Neural crest cell (in vitro differentiated cells): ENCODE results near the gene LSP1. TPM values are rescaled to one million over a fixed set of nuclear protein-coding genes. Genes with fewer than 3 reads are reported as not detected.

Experiments used
- DNase-seq: peaks from one replicate; pipeline ENCODE4 v3.0.0; 2021; ENCODE audit warnings: low read depth, mixed read lengths, low spot score
- H3K27ac Mint-ChIP-seq: one replicate; pipeline ENCODE4 v1.8.0; 2021; ENCODE audit warnings: mild to moderate bottlenecking, mixed read lengths; ENCODE audit not compliant: unreplicated experiment
- H3K27me3 Mint-ChIP-seq: 2 replicates; pipeline ENCODE4 v1.8.0; 2021; ENCODE audit warnings: low read depth, mild to moderate bottlenecking, mixed read lengths
- H3K36me3 Mint-ChIP-seq: 2 replicates; pipeline ENCODE4 v1.8.0; 2021; ENCODE audit warnings: low read depth, mild to moderate bottlenecking, mixed read lengths
- H3K4me1 Mint-ChIP-seq: 2 replicates; pipeline ENCODE4 v1.8.0; 2021; ENCODE audit warnings: mixed read lengths
- H3K4me3 Mint-ChIP-seq: one replicate; pipeline ENCODE4 v1.8.0; 2021; ENCODE audit warnings: mild to moderate bottlenecking, mixed read lengths
- H3K9me3 Mint-ChIP-seq: 2 replicates; pipeline ENCODE4 v1.8.0; 2021; ENCODE audit warnings: mixed read lengths
- total RNA-seq: library from RNA; stranded (reverse); gene quantifications from 2 replicates; pipeline ENCODE4 v1.2.1, GENCODE V29; 2021
- TF ChIP-seq, protein P1 (sequence below): fragments of 200-600 bp; sonication (generic); conservative IDR thresholded peaks from 2 replicates; pipeline ENCODE4 v1.5.0; 2021; ENCODE audit warnings: antibody characterized with exemption, mild to moderate bottlenecking

The LSP1 gene
- total RNA-seq, 1 donor from 2014 or later, result not detected

DNA sequence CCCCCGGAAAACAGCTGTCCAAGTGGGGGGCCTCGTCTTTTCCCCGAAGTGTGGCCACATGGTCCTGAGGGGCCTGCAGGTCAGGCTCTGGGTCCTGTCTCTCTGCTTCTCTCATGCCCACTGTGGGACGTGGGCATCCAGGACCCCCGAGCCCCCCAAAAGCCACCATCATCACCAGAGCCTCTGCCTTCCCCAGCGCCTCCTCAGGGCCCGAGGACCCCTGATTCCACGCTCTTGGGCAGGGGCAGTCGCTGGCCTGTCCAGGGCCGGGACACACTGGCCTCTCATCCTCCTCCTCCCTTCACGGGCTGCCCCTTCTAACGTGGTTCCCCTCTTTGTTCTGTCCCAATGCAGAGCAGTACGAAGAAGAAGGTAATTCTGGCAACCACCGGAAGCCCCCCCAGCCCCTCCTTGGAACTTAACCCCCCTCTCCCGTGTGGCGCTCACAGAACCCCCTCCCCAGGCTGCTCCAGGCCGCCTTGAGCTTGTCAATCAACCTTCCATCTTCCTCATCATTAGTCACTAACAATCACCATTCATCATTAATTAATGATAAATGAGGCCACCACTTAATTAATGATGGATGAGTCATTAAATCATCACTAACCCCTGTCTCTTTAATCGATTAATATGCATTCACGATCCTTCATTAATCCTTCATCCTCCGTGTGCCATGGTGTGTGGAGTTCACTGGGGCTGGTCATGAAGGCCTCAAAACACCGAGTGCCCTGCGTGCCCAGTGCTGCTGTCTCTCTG lies 70.5 kb downstream of the LSP1 start:
- Mint-ChIP-seq H3K4me1 (peaks cover 4% of the 10 kb centered on the region), H3K36me3 (no peaks in the 10 kb centered on the region), H3K27ac (no peak overlapping the region), H3K27me3 (no peaks in the 10 kb centered on the region), H3K9me3 (no peaks in the 10 kb centered on the region), H3K4me3 (no peak overlapping the region)
- TF ChIP-seq, protein P1, sequence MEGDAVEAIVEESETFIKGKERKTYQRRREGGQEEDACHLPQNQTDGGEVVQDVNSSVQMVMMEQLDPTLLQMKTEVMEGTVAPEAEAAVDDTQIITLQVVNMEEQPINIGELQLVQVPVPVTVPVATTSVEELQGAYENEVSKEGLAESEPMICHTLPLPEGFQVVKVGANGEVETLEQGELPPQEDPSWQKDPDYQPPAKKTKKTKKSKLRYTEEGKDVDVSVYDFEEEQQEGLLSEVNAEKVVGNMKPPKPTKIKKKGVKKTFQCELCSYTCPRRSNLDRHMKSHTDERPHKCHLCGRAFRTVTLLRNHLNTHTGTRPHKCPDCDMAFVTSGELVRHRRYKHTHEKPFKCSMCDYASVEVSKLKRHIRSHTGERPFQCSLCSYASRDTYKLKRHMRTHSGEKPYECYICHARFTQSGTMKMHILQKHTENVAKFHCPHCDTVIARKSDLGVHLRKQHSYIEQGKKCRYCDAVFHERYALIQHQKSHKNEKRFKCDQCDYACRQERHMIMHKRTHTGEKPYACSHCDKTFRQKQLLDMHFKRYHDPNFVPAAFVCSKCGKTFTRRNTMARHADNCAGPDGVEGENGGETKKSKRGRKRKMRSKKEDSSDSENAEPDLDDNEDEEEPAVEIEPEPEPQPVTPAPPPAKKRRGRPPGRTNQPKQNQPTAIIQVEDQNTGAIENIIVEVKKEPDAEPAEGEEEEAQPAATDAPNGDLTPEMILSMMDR, result no peak
- DNase-seq, result no peak

DNA sequence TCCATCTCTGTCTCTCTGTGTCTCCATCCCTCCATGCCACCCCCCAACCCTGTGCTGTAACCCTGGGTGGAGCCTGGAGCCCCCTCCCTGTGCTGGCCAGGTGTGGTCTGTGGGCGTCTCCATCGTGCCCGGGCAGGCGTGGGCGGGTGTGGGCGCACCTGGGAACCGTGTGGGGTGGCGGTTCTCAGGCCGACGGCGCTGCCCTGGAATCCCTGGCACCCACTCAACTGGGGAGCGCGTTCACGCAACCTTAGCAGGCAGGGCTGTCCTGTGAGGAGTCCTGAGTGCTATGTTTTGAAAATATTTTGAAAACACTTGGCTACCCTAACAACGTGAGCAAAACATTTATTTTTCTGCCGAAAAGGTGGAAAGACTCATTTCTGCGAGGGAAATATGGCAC lies 71.3 kb downstream of the LSP1 start:
- Mint-ChIP-seq H3K36me3 (no peaks in the 10 kb centered on the region), H3K9me3 (no peaks in the 10 kb centered on the region), H3K4me1 (peaks cover 4% of the 10 kb centered on the region), H3K27me3 (no peaks in the 10 kb centered on the region), H3K4me3 (no peak overlapping the region), H3K27ac (no peak overlapping the region)
- no peak for DNase-seq
- TF ChIP-seq, protein P1, result no peak

DNA sequence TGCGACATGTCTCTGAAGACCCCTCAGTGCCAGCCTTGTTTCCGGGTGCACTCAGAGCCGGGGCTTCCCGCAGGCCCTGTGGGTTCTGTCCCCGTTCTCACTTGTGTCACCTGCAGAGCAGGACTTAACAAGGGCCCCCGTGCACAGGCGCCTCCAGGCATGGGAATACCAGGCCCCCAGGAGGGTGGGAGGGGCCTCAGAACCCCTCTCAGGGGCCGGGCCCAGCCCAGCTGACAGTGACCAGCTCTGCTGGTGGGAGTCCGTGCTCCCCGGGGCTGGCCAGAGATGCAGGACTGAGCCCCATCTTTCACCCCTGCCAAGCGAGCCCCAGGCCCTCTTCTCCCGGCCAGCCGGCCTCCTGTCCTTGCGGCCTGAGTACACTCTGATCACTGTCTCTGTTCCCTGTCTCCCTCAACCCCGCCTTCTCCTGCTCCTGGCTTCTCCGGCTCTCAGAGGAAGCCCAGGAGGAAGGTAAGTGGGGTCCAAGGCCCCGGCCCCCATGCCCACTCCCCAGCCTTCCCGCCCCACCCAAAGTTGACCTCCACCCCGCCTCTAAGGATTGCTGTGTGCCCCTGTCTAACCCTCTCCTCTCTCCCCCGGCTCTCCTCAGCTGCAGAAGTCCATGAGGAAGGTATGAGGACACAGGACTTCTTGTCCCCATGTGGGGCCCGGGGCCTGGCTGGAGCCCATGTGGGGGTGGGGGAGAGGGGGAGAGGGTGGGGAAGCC lies 71.9 kb downstream of the LSP1 start:
- no peak for DNase-seq
- H3K9me3 Mint-ChIP-seq, result no peaks in the 10 kb centered on the region
- no peak overlapping the region for H3K4me3 Mint-ChIP-seq
- no peak overlapping the region for H3K27ac Mint-ChIP-seq
- H3K36me3 Mint-ChIP-seq, result no peaks in the 10 kb centered on the region
- no peaks in the 10 kb centered on the region for H3K27me3 Mint-ChIP-seq
- peaks cover 4% of the 10 kb centered on the region for H3K4me1 Mint-ChIP-seq
- TF ChIP-seq, protein P1, result no peak

DNA sequence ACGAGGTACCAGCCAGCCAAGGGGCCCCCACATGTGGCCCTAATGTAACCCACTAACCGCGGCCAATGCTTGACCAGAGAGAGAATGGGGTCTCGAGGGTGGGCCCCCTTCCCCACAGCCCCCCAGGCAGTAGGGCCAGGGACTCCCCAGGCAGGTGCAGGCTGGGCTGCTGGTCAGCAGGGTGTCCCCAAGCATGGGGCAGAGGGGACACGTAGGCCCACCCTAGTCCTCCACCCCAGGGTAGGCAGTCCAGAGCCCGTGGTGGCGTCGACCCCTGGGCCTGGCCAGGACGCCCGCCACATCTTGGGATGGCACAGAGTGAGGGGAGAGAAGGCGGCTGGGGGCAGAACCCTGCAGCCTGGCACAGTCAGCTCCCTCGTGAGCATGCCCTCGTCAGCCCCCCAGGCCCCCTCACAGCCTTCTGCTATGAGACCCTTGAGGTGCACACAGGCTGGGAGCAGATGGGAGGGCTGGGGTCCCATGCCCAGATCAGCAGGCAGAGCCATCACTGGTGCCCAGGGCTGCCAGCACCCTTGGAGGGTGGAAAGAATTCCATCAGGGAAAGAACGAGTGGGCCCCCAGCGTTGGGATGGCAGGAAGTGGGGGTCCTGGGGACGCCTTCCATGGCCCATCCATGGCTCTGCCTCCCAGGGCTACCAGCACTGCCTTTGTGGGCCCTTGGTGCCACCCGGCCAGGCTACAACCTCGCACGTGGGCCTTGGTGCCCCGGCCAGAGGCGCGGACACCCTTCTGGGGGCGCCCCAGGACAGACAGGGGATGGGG lies 72.7 kb downstream of the LSP1 start:
- H3K27me3 Mint-ChIP-seq, result no peaks in the 10 kb centered on the region
- no peaks in the 10 kb centered on the region for H3K36me3 Mint-ChIP-seq
- H3K4me1 Mint-ChIP-seq, result peaks cover 4% of the 10 kb centered on the region
- no peaks in the 10 kb centered on the region for H3K9me3 Mint-ChIP-seq
- TF ChIP-seq, protein P1, result no peak
- DNase-seq, result no peak
- H3K4me3 Mint-ChIP-seq, result no peak overlapping the region
- no peak overlapping the region for H3K27ac Mint-ChIP-seq

DNA sequence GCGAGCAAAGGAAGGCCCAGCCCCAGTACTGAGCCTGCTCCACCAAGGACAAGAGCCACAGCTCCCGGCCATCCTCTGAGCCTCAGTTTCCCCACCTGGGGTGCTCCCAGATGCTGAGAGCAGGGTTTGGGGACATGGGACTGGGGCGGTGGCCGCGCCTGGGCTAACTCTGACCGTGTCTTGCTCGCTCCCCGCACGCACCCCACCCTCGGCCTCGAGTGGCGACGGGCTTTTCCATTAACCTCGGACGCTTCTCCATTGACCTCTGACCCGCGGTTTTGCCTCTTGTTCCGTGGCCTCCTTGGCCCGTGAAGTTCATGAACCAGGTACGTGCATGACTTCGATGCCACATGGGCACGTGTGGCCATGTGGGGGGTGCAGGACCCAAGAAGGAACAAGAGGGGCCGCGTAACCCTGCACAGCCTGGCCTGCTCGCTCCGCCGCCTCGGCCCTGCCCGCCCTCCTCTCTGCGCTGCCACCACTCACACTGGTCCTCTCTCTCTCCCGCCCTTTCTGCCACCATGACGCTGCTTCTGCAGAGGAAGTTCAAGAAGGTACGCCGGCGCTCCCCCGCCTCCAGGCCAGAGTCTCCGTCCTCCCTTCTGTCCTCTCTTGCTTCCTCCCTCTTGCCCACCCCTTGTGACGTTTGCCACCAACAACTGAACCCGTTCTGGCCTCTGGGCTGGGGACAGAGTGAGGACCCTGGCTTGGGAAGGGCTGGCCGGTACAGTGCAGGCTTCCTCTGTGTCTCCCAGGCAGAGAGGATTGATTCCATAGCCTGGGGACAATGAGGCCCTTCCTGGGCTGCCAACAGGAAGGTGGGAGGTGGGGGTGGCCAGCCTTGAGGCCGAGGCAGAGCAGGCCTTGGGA lies 73.5 kb downstream of the LSP1 start:
- DNase-seq, result no peak
- peaks cover 4% of the 10 kb centered on the region for H3K4me1 Mint-ChIP-seq
- TF ChIP-seq, protein P1, result no peak
- H3K4me3 Mint-ChIP-seq, result no peak overlapping the region
- no peaks in the 10 kb centered on the region for H3K36me3 Mint-ChIP-seq
- H3K27ac Mint-ChIP-seq, result peak overlapping the region; percentile 75
- H3K9me3 Mint-ChIP-seq, result no peaks in the 10 kb centered on the region
- no peaks in the 10 kb centered on the region for H3K27me3 Mint-ChIP-seq
